DOHH2 (cell line): ENCODE results near the gene TOPBP1.

ENCODE experiments used
- CTCF ChIP-seq: fragments of 200-600 bp; sonication (generic); IDR thresholded peaks from one replicate; pipeline ENCODE4 v1.5.1; 2014; ENCODE audit warnings: antibody characterized with exemption, mild to moderate bottlenecking, low read depth, low read length; ENCODE audit not compliant: poor library complexity, severe bottlenecking
- EZH2phosphoT487 ChIP-seq: fragments of 200-600 bp; sonication (generic); IDR thresholded peaks from 2 replicates; pipeline ENCODE4 v1.6.1; 2017; ENCODE audit warnings: borderline replicate concordance, mild to moderate bottlenecking, antibody characterized with exemption, low read length, moderate library complexity, mixed read lengths

GRCh38 chr3:133575086-133575485 is 86.7 kb downstream of the TOPBP1 start:
- TF ChIP-seq CTCF (no peak), EZH2phosphoT487 (no peak)
